ENCODE results near the gene MAPT.
"Not testable (repeated sequence)": the region's sequence is repeated elsewhere in the genome, so short reads cannot be mapped to it uniquely, and the experiment has no call there.

The MAPT gene

DNA sequence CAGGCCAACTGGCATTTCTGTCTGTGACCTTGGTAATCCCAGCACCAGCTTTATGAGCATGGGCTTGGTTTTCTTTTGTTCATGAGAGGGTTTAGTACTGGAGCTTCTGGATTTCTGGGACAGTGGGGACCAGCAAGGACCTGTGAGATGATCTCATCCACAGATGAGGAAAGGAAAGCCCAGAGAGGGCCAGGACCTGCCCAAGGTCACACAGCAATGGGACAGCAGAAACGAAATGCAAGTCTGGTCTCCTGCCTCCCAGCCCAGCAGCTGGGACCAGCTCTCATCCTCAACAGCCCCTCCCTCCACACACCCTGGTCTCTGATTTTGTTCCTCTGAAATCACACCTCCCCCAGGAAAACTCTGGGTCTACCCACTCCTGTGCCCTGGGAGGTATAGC, 42.5 kb upstream of the MAPT start:
- Mint-ChIP-seq H3K27ac (no peak overlapping the region), H3K9me3 (no peaks in the 10 kb centered on the region), H3K27me3 (peaks cover 23% of the 10 kb centered on the region), H3K4me1 (ENCODE audit: low read depth) (peaks cover 7% of the 10 kb centered on the region), H3K36me3 (ENCODE audit: low read depth) (no peaks in the 10 kb centered on the region), H3K4me3 (no peak overlapping the region)

GRCh38 chr17:45852535-45853297, 41.6 kb upstream of the MAPT start:
- Mint-ChIP-seq H3K4me3 (no peak overlapping the region), H3K9me3 (no peaks in the 10 kb centered on the region), H3K4me1 (ENCODE audit: low read depth) (peaks cover 7% of the 10 kb centered on the region), H3K27me3 (peaks cover 26% of the 10 kb centered on the region), H3K36me3 (ENCODE audit: low read depth) (no peaks in the 10 kb centered on the region), H3K27ac (no peak overlapping the region)

DNA sequence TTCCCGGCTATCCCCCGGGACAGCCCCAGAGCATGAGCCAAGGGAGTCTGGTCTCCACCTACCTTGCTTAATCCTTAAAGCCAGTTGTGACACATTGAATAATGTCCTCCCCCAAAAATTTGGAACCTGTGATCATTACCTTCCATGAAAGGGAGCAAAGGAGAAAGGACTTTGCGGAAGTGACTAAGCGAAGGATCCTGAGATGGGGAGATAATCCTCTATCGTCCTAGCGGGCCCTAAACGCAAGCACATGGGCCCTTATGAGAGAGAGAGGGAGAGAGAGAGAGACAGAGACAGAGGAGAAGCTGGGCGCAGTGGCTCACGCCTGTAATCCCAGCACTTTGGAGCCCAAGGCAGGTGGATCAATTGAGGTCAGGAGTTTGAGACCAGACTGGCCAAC, 40.1 kb upstream of the MAPT start:
- Mint-ChIP-seq H3K36me3 (ENCODE audit: low read depth) (no peaks in the 10 kb centered on the region), H3K27ac (no peak overlapping the region), H3K9me3 (no peaks in the 10 kb centered on the region), H3K27me3 (peaks cover 31% of the 10 kb centered on the region), H3K4me1 (ENCODE audit: low read depth) (peaks cover 7% of the 10 kb centered on the region), H3K4me3 (no peak overlapping the region)

- no peaks in the 10 kb centered on the region for H3K9me3 Mint-ChIP-seq
- H3K27me3 Mint-ChIP-seq = peaks cover 38% of the 10 kb centered on the region
- peaks cover 7% of the 10 kb centered on the region for H3K4me1 Mint-ChIP-seq (ENCODE audit: low read depth)
- H3K36me3 Mint-ChIP-seq (ENCODE audit: low read depth) = no peaks in the 10 kb centered on the region
- H3K27ac Mint-ChIP-seq = no peak overlapping the region
- no peak overlapping the region for H3K4me3 Mint-ChIP-seq
Measured at GRCh38 chr17:45855691-45856336, 38.5 kb upstream of the MAPT start.

DNA sequence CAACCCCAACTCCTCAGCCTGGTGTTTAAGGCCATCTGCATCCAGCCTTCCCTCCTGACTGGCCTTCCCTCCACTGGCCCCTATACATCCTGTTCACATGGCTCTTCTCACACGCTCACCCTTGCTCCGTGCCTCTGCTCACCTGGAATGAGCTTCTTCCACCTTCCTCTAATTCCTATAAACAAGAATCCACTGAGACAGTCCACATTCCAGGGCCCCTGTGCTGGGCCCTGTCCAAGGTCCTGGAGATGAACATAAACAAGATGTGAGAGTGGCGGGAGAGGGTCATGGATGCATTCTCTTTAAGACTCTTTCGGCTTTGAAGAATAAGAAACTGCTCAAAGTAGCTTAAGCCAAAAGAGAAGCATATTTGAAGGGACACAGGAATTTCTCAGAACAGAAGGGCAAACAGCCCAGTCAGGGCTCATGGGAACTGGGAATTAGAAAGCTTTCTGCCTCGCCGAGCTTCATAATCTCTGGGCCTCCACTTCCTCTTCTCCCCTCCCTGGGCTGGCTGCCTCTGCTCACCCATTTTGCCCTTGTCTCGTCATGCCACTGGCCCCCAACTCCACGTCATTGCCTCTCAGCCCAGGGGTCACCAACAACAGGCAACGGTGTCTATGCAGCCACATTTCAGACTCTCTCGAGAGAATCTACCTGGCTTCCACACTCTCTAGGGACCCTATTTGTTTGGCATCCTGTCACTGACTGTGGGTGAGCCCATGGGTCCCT, 36.2 kb upstream of the MAPT start:
- H3K36me3 Mint-ChIP-seq (ENCODE audit: low read depth) = no peaks in the 10 kb centered on the region
- peaks cover 3% of the 10 kb centered on the region for H3K4me1 Mint-ChIP-seq (ENCODE audit: low read depth)
- H3K27me3 Mint-ChIP-seq = peaks cover 40% of the 10 kb centered on the region
- H3K4me3 Mint-ChIP-seq = no peak overlapping the region
- H3K27ac Mint-ChIP-seq = no peak overlapping the region
- no peaks in the 10 kb centered on the region for H3K9me3 Mint-ChIP-seq

GRCh38 chr17:45861165-45861564, 33.2 kb upstream of the MAPT start:
- Mint-ChIP-seq H3K4me3 (no peak overlapping the region), H3K9me3 (no peaks in the 10 kb centered on the region), H3K36me3 (ENCODE audit: low read depth) (no peaks in the 10 kb centered on the region), H3K27me3 (peaks cover 50% of the 10 kb centered on the region), H3K27ac (no peak overlapping the region), H3K4me1 (ENCODE audit: low read depth) (no peaks in the 10 kb centered on the region)

DNA sequence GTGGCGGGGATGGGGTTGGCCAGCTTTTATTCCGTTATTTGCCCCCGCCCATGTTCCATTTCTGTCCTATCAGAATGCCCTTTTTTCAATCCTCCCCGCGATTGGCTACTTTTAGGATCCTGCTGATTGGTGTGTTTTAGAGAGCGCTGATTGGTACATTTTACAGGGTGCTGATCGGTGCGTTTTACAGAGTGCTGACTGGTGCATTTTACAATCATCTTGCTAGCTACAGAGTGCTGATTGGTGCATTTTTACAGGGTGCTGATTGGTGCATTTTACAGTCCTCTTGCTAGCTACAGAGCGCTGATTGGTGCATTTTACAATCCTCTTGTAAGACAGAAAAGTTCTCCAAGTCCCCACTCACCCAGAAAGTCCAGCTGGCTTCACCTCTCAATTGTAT, 32.2 kb upstream of the MAPT start:
- H3K27ac Mint-ChIP-seq; H3K36me3 Mint-ChIP-seq (ENCODE audit: low read depth); H3K9me3 Mint-ChIP-seq; H3K4me1 Mint-ChIP-seq (ENCODE audit: low read depth); H3K4me3 Mint-ChIP-seq: not testable (repeated sequence)
- peaks cover 53% of the 10 kb centered on the region for H3K27me3 Mint-ChIP-seq

DNA sequence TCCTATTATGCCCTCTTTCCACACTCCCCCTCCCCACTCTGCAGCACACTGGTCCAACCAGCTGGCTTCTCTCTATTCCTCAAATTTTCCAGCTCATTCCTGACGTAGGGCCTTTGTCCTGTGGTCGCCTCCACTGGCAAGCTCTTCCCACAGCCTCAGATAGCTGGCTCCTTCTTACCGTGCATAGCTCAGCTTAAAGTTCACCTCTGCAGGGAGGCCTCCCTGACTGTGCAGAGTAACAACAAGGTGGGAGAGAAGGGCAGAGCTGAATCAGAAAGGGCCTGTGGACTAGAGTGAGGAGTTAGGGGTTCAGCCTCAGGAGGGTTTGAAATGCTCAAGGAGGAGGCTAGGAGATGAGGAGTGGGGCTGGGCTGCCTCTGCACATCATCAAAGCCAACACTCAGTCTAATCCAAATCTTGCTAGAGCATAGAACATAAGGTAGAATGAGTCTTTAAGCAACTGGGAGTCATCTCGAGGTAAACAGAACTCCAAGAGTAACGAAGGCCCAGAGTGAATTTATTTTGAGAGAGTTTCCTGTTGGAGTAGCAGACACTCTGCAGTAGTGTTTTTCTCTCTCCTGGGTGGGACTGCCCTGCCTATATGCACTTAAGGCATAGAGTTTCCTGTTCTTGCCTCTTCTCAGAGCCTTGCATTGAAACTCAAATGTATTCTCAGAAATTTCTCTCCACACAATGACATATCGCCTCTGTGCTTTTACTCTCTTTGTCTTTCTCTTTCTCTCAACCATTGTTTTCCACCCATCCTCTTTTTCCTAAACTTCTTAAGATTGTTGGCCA, 30.3 kb upstream of the MAPT start:
- Mint-ChIP-seq H3K4me1 (ENCODE audit: low read depth) (no peaks in the 10 kb centered on the region), H3K36me3 (ENCODE audit: low read depth) (no peaks in the 10 kb centered on the region), H3K4me3 (no peak overlapping the region), H3K9me3 (no peaks in the 10 kb centered on the region), H3K27ac (no peak overlapping the region), H3K27me3 (peaks cover 50% of the 10 kb centered on the region)

DNA sequence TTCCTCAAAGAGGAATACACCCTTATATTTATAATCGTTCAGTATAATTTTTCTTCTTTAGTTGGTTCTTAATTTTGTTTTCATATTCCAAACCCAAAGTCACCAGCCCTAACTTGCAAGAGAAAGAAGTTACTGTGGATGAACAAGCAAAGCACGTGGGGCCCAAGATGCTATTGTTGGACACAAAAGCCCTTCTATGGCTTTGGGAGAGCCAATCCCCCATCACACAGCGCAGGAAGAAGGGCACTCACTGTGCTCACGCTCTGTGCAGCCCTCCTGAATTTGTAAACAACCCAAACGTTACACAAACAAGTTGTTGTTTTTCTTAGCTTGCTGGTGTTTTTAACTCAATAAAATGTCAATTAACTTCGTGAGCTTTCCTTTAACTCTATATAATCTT, 27.2 kb upstream of the MAPT start:
- Mint-ChIP-seq H3K9me3 (no peaks in the 10 kb centered on the region), H3K4me1 (ENCODE audit: low read depth) (peaks cover 5% of the 10 kb centered on the region), H3K4me3 (no peak overlapping the region), H3K36me3 (ENCODE audit: low read depth) (no peaks in the 10 kb centered on the region), H3K27ac (no peak overlapping the region), H3K27me3 (peaks cover 35% of the 10 kb centered on the region)

- no peaks in the 10 kb centered on the region for H3K36me3 Mint-ChIP-seq (ENCODE audit: low read depth)
- no peaks in the 10 kb centered on the region for H3K9me3 Mint-ChIP-seq
- H3K27me3 Mint-ChIP-seq = peaks cover 34% of the 10 kb centered on the region
- H3K4me1 Mint-ChIP-seq (ENCODE audit: low read depth) = peaks cover 5% of the 10 kb centered on the region
- H3K4me3 Mint-ChIP-seq = no peak overlapping the region
- H3K27ac Mint-ChIP-seq = no peak overlapping the region
Measured at GRCh38 chr17:45867702-45868101, 26.7 kb upstream of the MAPT start.

DNA sequence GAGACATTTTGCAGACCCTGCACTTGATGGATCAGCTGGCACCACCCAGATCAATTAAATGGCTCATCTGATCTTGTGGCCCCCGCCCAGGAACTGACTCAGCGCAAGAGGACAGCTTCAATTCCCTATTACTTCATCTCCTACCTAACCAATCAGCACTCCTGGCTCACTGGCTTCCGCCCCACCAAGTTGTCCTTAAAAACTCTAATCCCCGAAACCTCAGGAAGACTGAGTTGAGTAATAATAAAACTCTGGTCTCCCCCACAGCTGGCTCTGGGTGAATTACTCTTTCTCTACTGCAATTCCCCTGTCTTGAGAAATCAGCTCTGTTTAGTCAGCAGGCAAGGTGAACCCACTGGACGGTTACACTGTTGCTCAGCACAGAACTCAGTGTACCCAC, 26.1 kb upstream of the MAPT start:
- Mint-ChIP-seq H3K36me3 (ENCODE audit: low read depth) (no peaks in the 10 kb centered on the region), H3K27ac (no peak overlapping the region), H3K4me1 (ENCODE audit: low read depth) (peaks cover 7% of the 10 kb centered on the region), H3K9me3 (no peaks in the 10 kb centered on the region), H3K27me3 (peaks cover 30% of the 10 kb centered on the region), H3K4me3 (no peak overlapping the region)

DNA sequence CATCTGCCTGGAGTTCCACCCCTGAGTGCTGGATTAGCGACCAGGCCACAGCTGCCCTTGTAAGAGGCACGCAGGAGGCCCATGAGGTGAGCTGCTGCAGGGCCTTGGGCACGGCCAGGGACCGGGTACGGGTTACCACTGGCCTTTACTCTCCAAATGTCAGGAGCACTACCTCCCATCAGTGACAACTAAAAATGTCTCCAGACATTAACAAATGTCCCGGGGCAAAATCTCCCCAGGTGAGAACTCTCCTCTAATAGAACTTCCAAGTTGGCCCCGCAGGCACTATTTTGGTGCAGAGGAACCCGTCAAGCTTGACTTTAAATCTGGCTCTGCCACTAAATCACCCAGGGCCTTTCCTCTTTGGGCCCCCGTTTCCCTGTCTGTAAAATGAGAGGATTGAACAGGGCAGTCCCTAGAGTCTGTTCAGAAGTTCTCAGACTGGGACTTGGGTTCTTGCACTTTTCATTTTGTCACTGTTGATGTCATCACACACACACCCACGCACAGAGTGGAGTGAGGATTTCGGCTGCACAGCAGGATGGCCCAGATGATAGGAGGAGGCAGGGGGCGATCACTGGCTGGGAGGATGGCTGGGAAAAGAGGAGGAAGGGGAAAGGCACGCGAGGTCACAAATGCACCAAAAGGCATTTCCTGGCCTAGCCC, 24.5 kb upstream of the MAPT start:
- Mint-ChIP-seq H3K36me3 (ENCODE audit: low read depth) (no peaks in the 10 kb centered on the region), H3K4me3 (no peak overlapping the region), H3K4me1 (ENCODE audit: low read depth) (peaks cover 14% of the 10 kb centered on the region), H3K27me3 (peaks cover 19% of the 10 kb centered on the region), H3K9me3 (no peaks in the 10 kb centered on the region), H3K27ac (no peak overlapping the region)

- Mint-ChIP-seq H3K27ac (no peak overlapping the region), H3K9me3 (no peaks in the 10 kb centered on the region)
Measured at GRCh38 chr17:45870342-45870974, 23.9 kb upstream of the MAPT start.

DNA sequence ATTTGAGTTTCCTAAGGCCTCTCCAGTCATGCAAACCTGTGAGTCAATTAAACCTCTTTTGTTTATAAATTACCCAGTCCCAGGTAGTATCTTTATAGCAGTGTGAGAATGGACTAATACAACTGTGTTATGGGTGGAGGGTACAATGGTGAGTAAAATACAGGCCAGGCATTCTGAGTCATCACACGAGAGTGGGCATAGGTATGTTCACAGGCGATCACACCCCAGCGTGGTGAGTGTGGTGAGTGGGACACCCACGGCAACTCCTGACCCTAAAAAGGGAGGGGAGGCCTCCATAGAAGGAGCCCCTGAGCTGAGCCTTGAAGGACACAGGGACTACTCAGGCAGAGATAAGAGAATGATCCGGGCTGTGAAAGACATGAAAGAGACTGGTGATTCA, 22.6 kb upstream of the MAPT start:
- peaks cover 8% of the 10 kb centered on the region for H3K27me3 Mint-ChIP-seq
- peaks cover 14% of the 10 kb centered on the region for H3K4me1 Mint-ChIP-seq (ENCODE audit: low read depth)
- no peaks in the 10 kb centered on the region for H3K36me3 Mint-ChIP-seq (ENCODE audit: low read depth)
- H3K4me3 Mint-ChIP-seq = no peak overlapping the region
- no peak overlapping the region for H3K27ac Mint-ChIP-seq
- H3K9me3 Mint-ChIP-seq = no peaks in the 10 kb centered on the region

More at GRCh38 chr17:45870342-45870974, 23.9 kb upstream of the MAPT start:
- peaks cover 12% of the 10 kb centered on the region for H3K27me3 Mint-ChIP-seq
- no peaks in the 10 kb centered on the region for H3K36me3 Mint-ChIP-seq (ENCODE audit: low read depth)
- peaks cover 14% of the 10 kb centered on the region for H3K4me1 Mint-ChIP-seq (ENCODE audit: low read depth)
- no peak overlapping the region for H3K4me3 Mint-ChIP-seq
